ENCODE measurements around the gene METTL8. TPM values are rescaled to one million over a fixed set of nuclear protein-coding genes. Genes with fewer than 3 reads are reported as not detected.
"Not testable (repeated sequence)": the region's sequence is repeated elsewhere in the genome, so short reads cannot be mapped to it uniquely, and the experiment has no call there.

METTL8 gene
- total RNA-seq, 1 donor from 2014 or later = 41.6 TPM

DNA sequence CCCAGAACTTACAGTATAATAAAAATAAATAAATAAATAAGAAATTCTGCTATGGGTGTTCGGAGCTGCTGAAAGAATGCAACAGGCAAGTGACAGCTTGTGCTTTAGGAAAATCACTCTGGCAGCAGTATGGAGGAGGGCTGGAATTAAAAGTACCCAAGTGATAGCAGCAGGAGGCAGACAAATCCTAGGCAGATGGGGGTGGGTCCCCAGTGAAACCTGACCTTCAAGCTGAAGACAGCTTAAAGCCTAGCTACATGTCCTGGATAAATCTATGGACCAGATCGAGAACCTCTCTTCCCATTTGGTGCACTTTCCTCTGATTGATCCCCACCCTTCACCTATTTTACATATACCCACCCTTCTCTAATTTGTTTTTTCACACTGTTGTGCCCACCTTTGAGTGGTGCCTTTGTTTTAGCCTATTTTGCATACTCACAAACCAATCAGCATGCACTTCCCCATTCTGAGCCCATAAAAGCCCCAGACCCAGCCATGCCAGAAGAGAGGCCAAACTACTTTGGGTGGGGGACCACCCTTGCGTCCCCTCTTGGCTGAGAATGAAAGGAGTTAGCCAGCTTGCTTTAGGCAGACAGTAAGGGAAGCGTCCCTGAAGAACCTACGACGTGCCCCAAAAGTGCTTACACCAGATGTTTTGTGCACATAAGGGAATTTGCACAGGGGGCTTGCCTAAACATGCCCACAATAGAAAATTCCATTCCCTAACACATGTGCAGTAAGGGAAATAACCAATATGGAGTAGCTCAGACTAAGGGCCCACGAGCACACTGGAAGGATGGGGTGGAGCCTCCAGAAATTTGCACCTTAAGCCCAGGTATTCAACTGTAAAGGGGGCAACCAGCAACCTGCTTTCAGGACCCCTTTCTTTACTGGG lies 3.0 kb downstream of the METTL8 start:
- TF ChIP-seq, protein P1, sequence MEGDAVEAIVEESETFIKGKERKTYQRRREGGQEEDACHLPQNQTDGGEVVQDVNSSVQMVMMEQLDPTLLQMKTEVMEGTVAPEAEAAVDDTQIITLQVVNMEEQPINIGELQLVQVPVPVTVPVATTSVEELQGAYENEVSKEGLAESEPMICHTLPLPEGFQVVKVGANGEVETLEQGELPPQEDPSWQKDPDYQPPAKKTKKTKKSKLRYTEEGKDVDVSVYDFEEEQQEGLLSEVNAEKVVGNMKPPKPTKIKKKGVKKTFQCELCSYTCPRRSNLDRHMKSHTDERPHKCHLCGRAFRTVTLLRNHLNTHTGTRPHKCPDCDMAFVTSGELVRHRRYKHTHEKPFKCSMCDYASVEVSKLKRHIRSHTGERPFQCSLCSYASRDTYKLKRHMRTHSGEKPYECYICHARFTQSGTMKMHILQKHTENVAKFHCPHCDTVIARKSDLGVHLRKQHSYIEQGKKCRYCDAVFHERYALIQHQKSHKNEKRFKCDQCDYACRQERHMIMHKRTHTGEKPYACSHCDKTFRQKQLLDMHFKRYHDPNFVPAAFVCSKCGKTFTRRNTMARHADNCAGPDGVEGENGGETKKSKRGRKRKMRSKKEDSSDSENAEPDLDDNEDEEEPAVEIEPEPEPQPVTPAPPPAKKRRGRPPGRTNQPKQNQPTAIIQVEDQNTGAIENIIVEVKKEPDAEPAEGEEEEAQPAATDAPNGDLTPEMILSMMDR (IDR thresholded peaks at IDR 0.05; ENCODE audit: unreplicated experiment) = no peak
- Mint-ChIP-seq H3K27ac (peak overlapping the region; percentile 69), H3K36me3 (peaks cover 3% of the 10 kb centered on the region), H3K4me3 (no peak overlapping the region), H3K27me3 (ENCODE audit: low read depth) (no peaks in the 10 kb centered on the region), H3K9me3 (no peaks in the 10 kb centered on the region), H3K4me1 (peaks cover 36% of the 10 kb centered on the region)
- no peak for DNase-seq (ENCODE audit: low spot score in 2 of 2, unreplicated experiment in 2 of 2)

DNA sequence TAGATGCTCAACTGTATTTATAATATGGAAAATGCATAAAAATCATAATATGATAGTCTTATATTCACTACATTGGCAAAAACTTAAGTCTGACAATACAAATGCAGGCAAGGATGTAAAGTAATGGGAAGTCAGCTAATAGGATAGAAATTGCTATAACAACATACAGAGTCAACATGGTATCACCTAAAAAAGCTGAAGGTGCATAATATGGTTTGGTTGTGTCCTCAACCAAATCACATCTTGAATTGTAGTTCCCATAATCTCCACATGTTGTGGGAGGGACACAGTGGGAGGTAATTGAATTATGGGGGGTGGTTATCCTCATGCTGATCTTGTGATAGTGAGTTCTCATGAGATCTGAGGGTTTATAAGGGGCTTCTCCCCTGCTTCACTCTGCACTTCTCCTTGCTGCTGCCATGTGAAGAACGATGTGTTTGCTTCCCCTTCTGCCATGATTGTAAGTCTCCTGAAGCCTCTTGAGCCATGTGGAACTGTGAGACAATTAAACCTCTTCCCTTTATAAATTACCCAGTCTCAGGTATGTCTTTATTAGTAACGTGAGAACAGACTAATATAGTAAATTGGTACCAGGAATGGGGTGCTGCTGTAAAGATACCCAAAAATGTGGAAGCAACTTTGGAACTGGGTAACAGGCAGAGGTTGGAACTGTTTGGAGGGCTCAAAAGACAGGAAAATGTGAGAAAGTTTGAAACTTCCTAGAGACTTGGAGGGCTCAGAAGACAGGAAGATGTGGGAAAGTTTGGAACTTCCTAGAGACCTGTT lies 10.9 kb downstream of the METTL8 start:
- peaks cover 26% of the 10 kb centered on the region for H3K9me3 Mint-ChIP-seq
- H3K27me3 Mint-ChIP-seq (ENCODE audit: low read depth); H3K27ac Mint-ChIP-seq; H3K4me3 Mint-ChIP-seq; DNase-seq (ENCODE audit: low spot score in 2 of 2, unreplicated experiment in 2 of 2); H3K4me1 Mint-ChIP-seq: not testable (repeated sequence)
- H3K36me3 Mint-ChIP-seq = peaks cover 27% of the 10 kb centered on the region

DNA sequence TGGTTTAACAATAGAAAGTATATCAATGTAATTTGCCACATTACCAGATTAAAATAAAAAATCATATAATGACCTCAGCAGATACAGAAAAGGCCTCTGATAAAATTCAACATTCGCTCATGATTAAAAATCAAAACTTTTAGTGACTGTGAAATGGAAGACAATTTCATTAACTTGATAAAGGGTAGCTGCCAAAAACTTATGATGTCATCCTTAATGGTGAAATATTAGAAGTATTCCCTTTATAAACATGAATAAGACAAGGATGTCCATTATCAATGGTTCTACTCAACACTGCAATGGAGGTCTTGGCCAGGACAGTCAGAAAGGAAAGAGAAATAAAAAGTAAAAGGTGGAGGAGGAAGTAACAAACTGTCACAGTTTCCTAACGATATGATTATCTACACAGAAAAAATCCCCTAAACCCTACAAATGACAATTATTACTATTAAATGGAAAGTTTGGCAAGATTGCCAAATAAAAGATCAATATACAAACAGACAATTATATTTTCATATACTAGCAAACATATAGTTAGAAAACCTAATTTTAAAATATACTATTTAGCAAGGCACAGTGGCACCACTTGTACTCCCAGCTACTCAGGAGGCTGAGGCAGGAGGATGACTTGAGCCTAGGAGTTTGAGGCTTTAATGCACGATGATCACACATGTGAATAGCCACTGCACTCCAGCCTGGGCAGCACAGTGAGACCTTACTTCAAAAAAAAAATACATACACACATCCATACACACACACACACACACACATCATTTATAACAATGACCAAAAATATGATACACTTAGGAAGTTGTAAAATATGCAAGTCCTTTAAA lies 12.8 kb downstream of the METTL8 start:
- no peak overlapping the region for H3K27ac Mint-ChIP-seq
- H3K36me3 Mint-ChIP-seq = peaks cover 24% of the 10 kb centered on the region
- TF ChIP-seq, protein P1 (IDR thresholded peaks at IDR 0.05; ENCODE audit: unreplicated experiment) = no peak
- H3K4me1 Mint-ChIP-seq = peaks cover 3% of the 10 kb centered on the region
- no peaks in the 10 kb centered on the region for H3K27me3 Mint-ChIP-seq (ENCODE audit: low read depth)
- no peak overlapping the region for H3K4me3 Mint-ChIP-seq
- no peak for DNase-seq (ENCODE audit: low spot score in 2 of 2, unreplicated experiment in 2 of 2)
- H3K9me3 Mint-ChIP-seq = peaks cover 26% of the 10 kb centered on the region

DNA sequence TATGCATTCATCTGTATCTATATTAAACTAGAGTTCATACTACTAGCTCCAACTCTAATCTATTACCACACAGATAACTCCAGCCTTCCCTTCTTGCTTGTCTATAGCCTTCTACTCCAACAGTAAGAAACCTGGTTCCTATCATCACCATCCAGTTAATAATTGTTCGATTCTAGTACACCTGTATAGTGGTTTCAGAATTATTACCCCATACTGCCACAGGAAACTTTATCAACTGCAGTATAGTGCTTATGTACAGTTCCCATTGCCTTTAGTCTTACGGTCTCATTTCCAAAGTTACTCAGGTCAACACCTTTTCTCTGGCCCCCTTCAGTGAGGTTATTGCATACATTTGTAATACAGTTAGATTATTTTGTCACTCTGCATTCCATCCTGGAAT lies 14.5 kb downstream of the METTL8 start:
- Mint-ChIP-seq H3K27ac (no peak overlapping the region), H3K9me3 (peaks cover 13% of the 10 kb centered on the region), H3K4me1 (peaks cover 9% of the 10 kb centered on the region), H3K27me3 (ENCODE audit: low read depth) (no peaks in the 10 kb centered on the region), H3K36me3 (peaks cover 11% of the 10 kb centered on the region), H3K4me3 (no peak overlapping the region)
- TF ChIP-seq, protein P1 (IDR thresholded peaks at IDR 0.05; ENCODE audit: unreplicated experiment) = no peak
- no peak for DNase-seq (ENCODE audit: low spot score in 2 of 2, unreplicated experiment in 2 of 2)

DNA sequence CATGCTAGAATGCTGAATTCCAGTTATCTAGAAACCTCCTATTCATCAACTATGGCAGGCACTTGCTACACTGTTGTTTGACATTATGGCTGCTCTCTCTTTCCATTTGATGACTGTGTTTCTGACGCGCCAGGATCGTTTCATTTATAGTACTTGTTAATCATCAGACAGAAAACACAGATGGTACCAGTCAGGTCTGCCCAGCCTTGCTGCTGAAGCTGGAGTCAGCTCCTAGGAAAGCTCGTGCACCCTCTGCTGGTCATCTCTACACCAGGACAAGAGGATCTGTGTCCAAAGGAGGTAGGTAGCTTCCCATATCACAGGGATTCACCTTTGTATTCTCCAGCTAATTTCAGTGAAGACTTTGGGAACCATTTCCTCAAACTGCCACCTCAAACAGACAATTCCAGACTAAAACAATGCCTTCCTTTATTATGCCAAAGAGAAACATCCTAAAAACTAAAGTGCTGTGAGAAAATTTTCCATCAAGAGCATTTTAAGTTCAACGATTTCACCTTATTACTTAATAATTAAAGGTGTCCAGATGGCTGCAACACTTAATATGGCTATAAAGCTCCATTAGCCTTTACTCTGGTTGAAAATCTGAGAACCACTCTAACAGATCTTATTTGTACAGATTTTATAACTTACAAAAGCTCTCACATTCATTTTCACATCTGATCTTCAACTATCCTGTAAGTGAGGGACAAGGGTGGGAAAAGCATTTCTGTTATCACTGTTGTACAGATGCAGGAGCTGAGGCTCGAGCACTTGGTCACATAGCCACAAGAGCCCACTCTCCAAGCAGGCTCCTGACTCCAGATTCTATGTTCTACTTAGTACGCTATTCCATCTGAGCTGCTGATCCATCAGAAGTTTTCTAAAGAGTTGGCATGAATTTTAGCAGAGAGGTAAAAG lies 17.5 kb downstream of the METTL8 start:
- Mint-ChIP-seq H3K27ac (peak overlapping the region; percentile 4), H3K4me1 (peaks cover 20% of the 10 kb centered on the region), H3K27me3 (ENCODE audit: low read depth) (no peaks in the 10 kb centered on the region), H3K36me3 (no peaks in the 10 kb centered on the region), H3K4me3 (no peak overlapping the region), H3K9me3 (no peaks in the 10 kb centered on the region)
- DNase-seq (ENCODE audit: low spot score in 2 of 2, unreplicated experiment in 2 of 2) = peak; percentile 51 to 80
- TF ChIP-seq, protein P1 (IDR thresholded peaks at IDR 0.05; ENCODE audit: unreplicated experiment) = peak; percentile 51

DNA sequence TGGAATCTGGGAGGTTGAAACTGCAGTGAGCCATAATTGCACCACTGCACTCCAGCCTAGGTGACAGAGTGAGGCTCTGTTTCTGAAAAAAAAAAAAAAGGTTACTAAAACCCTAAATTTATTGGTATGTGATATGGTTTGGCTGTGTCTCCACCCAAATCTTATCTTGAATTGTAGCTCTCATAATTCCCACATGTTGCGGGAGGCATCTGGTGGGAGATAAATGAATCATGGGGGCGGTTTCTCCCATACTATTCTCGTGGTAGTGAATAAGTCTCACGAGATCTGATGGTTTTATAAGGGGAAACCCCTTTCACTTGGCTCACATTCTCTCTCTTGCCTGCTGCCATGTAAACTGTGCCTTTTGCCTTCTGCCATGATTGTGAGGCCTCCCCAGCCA lies 19.1 kb downstream of the METTL8 start:
- DNase-seq (ENCODE audit: low spot score in 2 of 2, unreplicated experiment in 2 of 2); H3K4me3 Mint-ChIP-seq; H3K9me3 Mint-ChIP-seq; H3K36me3 Mint-ChIP-seq; H3K27ac Mint-ChIP-seq; H3K27me3 Mint-ChIP-seq (ENCODE audit: low read depth): not testable (repeated sequence)
- H3K4me1 Mint-ChIP-seq = peaks cover 36% of the 10 kb centered on the region

Measured in mesothelial cell of epicardium (in vitro differentiated cells).